AG04449 (cell line): ENCODE measurements around the gene UBE2J1.

Source experiments
- CTCF ChIA-PET: fragments of 350-600 bp; formaldehyde crosslinking; extraction: SDS; loops from one replicate; lab custom pipeline; 2021; ENCODE audit warnings: antibody characterized with exemption; lab: Yijun Ruan, JAX
- POLR2A ChIA-PET: fragments of 400-600, 350-600 bp; formaldehyde crosslinking; extraction: SDS; loops from one replicate; lab custom pipeline; 2020; ENCODE audit warnings: antibody characterized with exemption, inconsistent platforms; lab: Yijun Ruan, JAX
- DNase-seq: peaks from one replicate; pipeline ENCODE4 v3.0.0-alpha.2; 2010; ENCODE audit warnings: low read depth, low spot score
- H3K4me3 ChIP-seq: 2 replicates; pipeline ENCODE4 v1.5.1; 2011; ENCODE audit warnings: low read depth, mild to moderate bottlenecking, control low read depth, low read length
- TF ChIP-seq, protein P1 (sequence below): IDR thresholded peaks from one replicate; pipeline ENCODE4 v1.5.1; 2011; ENCODE audit warnings: mild to moderate bottlenecking, moderate library complexity, low read length, control low read depth, inconsistent platforms; ENCODE audit not compliant: insufficient read depth; ENCODE audit errors: missing control alignments

UBE2J1 gene

DNA sequence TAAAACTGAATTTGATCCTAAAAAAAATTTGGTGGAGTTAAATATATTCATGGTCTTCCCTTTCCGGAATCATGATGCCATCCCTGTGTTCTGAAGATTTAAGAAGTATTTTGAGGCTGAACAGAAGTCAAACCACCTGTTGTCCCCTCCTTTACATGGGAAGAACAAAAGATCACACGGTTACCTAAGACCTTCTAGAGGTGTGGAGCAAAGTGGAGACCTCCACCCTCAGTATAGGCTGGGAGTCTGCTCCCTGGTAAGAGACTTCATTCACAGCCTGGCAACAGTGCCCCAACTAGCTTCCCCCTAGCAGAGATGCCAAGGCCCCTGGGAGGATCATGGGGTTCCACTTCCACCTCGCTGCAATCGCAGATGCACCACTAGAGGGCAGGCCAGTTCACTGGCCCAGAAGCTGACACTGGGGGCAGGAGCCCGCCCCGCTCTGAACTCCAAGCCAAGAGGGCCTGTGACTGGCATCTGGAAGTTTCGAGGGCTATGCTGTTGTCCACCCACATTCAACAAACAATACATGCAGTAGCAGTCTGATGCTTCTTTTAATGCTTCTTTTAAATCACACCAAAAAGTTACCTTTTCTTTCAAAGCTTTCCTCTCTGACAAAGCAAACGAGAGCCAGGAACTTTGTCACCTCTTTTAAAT, 19.5 kb upstream of the UBE2J1 start:
- no peak overlapping the region for H3K4me3 ChIP-seq

DNA sequence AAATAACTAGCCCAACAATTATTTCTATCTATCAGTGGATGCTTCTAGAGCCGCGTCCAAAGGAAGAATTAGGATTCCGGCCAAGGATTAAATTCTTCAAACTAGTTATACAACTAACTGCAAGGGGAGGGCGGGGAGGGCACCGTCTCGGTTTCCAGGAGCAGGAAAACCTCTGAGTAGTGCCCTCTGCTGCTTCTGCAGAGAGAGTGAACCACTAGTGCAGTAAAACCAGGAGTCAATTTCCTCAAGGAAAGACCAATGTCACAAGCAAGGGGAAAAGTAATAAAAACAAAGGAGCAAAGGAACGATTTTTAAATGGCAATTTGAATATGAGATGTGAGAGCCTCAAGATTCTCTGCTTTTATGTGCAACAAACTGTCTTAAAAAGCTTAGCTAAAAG, 16.5 kb upstream of the UBE2J1 start:
- POLR2A ChIA-PET: no interaction called here
- CTCF ChIA-PET: interaction anchor here (0.7 to 3.4 kb wide), 13 partner anchors 9 to 387 kb away, joined by 3 to 31 read pairs (median 5); partner anchors contain the start of genes LYRM2, PM20D2 and UBE2J1
- TF ChIP-seq, protein P1, sequence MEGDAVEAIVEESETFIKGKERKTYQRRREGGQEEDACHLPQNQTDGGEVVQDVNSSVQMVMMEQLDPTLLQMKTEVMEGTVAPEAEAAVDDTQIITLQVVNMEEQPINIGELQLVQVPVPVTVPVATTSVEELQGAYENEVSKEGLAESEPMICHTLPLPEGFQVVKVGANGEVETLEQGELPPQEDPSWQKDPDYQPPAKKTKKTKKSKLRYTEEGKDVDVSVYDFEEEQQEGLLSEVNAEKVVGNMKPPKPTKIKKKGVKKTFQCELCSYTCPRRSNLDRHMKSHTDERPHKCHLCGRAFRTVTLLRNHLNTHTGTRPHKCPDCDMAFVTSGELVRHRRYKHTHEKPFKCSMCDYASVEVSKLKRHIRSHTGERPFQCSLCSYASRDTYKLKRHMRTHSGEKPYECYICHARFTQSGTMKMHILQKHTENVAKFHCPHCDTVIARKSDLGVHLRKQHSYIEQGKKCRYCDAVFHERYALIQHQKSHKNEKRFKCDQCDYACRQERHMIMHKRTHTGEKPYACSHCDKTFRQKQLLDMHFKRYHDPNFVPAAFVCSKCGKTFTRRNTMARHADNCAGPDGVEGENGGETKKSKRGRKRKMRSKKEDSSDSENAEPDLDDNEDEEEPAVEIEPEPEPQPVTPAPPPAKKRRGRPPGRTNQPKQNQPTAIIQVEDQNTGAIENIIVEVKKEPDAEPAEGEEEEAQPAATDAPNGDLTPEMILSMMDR: peak; percentile 45
- DNase-seq: no peak
- no peak overlapping the region for H3K4me3 ChIP-seq

More for the DNA sequence above, 19.5 kb upstream of the UBE2J1 start:
- ChIA-PET CTCF (interaction anchor here (0.6 to 4.0 kb wide), 44 partner anchors 9 to 395 kb away, joined by 3 to 68 read pairs (median 4); partner anchors contain the start of genes LYRM2 and UBE2J1), POLR2A (no interaction called here)
- no peak for DNase-seq
- TF ChIP-seq, protein P1: peak; percentile 98

DNA sequence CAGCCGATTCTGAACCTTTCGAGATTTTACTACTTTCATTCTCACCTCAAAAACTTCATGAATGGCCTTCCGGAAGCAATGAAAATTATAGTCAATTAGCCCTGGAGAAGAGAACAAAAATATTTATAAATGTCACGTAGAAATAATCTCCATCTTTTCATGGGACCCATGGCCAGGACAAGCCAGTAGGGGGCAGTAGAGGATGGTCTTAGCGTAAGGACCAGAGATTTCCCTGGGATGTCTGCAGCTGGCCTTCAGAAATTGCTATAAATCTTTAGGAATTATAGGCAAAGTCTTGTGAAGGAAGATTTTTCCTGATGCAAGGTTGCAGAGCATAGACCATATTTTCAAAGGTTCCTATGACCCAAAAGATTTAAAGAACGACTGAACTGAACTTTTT, 15.6 kb upstream of the UBE2J1 start:
- DNase-seq: no peak
- ChIA-PET POLR2A (no interaction called here), CTCF (interaction anchor here (0.7 to 3.4 kb wide), 15 partner anchors 8 to 386 kb away, joined by 3 to 31 read pairs (median 4); partner anchors contain the start of genes LYRM2, PM20D2 and UBE2J1)
- H3K4me3 ChIP-seq: no peak overlapping the region
- TF ChIP-seq, protein P1: peak; percentile 74

DNA sequence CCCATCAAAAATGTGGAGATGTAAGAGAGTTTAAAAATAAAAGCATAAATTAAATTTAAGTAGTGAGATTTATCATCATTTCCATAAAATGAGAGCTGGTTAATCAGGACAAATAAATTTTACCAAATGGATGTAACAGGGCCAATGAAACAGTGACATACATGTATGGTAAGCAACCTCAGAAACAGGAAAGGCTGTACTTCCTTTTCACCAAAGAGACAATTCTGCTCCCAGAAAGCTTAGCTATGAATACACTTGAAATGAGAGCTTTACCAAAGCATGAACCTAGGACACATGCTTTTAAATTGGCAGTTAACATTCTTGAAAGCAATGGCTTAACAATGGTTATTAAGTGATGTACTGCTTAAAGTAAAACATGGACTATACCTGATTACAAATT, 12.1 kb upstream of the UBE2J1 start:
- POLR2A ChIA-PET: no interaction called here
- TF ChIP-seq, protein P1: no peak
- H3K4me3 ChIP-seq: no peak overlapping the region
- no peak for DNase-seq
- CTCF ChIA-PET: interaction anchor here (0.6 to 5.8 kb wide), 5 partner anchors 8 to 381 kb away, joined by 3 to 68 read pairs (median 11); partner anchors contain the start of gene UBE2J1

DNA sequence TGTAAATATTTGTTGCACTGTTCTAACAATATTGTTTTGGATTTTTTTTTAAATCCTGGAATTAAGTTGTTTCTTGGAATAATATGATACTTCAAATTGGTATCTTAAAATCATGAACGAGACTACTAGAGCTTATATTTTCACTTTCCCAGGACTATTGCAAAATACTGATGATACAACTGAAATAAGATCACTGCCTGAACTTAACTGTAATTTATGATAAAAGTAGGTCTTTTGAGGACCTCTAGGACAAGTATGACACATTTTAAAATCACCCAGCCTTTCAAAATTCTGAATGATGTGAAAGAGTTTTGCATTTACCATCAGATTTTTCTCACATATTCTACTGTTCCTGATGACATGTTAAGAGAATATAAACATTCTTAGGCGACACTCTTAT, 8.6 kb upstream of the UBE2J1 start:
- POLR2A ChIA-PET: no interaction called here
- CTCF ChIA-PET: interaction anchor here (1.5 to 5.8 kb wide), 3 partner anchors 8 to 12 kb away, joined by 3 to 68 read pairs (median 11); partner anchors contain the start of gene UBE2J1
- TF ChIP-seq, protein P1: no peak
- DNase-seq: no peak
- no peak overlapping the region for H3K4me3 ChIP-seq

DNA sequence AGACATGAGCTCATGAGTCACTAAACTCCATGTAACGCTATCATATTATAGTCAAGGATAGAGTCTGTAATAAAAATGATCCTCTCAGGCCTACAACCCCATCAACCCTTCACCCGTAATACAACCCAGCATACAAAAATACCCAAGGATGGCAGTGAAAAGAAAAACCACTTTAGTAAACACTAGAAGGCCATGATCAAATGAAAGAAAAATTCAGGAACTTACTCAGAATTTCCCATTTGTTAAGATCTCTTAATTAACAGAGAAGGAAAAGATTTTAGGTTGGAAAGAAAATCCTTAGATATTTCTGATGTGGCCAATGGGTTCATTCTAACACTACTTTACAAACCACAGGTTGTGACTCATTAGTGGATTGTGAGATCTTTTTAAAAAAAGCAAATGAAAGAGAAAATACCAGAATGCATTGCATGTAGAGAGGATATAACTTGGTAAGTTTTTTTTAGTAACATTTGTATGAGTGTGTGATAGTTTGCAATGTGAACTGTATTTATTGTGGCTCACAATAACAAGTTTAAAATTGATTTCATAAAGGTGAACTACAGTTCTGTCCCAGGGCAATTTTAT, 8.0 kb upstream of the UBE2J1 start:
- POLR2A ChIA-PET: no interaction called here

More for the DNA sequence above, 8.0 kb upstream of the UBE2J1 start:
- CTCF ChIA-PET: interaction anchor here (1.5 to 5.8 kb wide), 3 partner anchors 8 to 12 kb away, joined by 3 to 68 read pairs (median 11); partner anchors contain the start of gene UBE2J1
- no peak overlapping the region for H3K4me3 ChIP-seq
- DNase-seq: peak; percentile 17
- TF ChIP-seq, protein P1: no peak
